ENCODE results near the gene EEFSEC.

DNA sequence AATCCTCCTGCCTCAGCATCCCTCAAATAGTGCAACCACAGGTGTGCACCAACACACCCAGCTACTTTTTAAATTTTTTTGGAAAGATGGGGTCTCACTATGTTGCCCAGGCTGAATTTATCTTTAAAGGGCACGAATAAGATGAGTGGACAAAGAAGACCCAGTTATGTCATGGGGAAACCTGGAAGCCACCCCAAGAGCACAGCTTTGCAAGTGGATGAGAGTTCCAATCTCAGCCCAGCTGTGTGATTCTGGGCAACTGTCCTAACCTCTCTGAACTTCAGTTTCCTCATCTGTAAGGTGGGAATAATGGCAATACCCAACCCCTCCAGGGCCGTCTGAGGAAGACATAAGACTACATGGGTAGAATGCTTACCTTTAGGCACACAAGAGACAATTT, 281.2 kb downstream of the EEFSEC start:
- no peak for TF ChIP-seq EZH2 (IDR thresholded peaks at IDR 0.05; ENCODE audit: insufficient read depth, poor library complexity, severe bottlenecking)
- TF ChIP-seq EZH2phosphoT487 (IDR thresholded peaks at IDR 0.05; ENCODE audit: insufficient read depth, low read depth), result no peak

Measured in GM23248 (cell line).